DOHH2 (cell line): ENCODE data around the gene RND2.

Experiments
- H3F3A ChIP-seq: fragments of 200-600 bp; sonication (generic), shearing (Covaris generic); 2 replicates; pipeline ENCODE4 v1.6.0; 2016; ENCODE audit warnings: antibody characterized with exemption, mild to moderate bottlenecking; ENCODE audit not compliant: control insufficient read depth, insufficient read depth
- H3K27ac ChIP-seq: fragments of 200-600 bp; sonication (generic); 2 replicates; pipeline ENCODE4 v1.5.1; 2014; ENCODE audit warnings: low read depth, mild to moderate bottlenecking, low read length, moderate library complexity
- H3K27me3 ChIP-seq: fragments of 200-600 bp; sonication (generic); 2 replicates; pipeline ENCODE4 v1.6.1; 2014; ENCODE audit warnings: mild to moderate bottlenecking, low read length, mixed read lengths; ENCODE audit not compliant: control insufficient read depth
- H3K36me3 ChIP-seq: fragments of 200-600 bp; sonication (generic); 2 replicates; pipeline ENCODE4 v1.6.1; 2014; ENCODE audit warnings: mild to moderate bottlenecking, low read length, moderate library complexity, mixed read lengths; ENCODE audit not compliant: control insufficient read depth
- H3K4me1 ChIP-seq: fragments of 200-600 bp; sonication (generic); 2 replicates; pipeline ENCODE4 v1.6.1; 2014; ENCODE audit warnings: mild to moderate bottlenecking, low read length, mixed read lengths; ENCODE audit not compliant: control insufficient read depth
- H3K4me2 ChIP-seq: fragments of 200-600 bp; sonication (generic); 2 replicates; pipeline ENCODE4 v1.6.0; 2014; ENCODE audit warnings: mild to moderate bottlenecking, low read length, moderate library complexity
- H3K4me3 ChIP-seq: fragments of 200-600 bp; sonication (generic); 2 replicates; pipeline ENCODE4 v1.5.1; 2014; ENCODE audit warnings: mild to moderate bottlenecking, low read length, mixed read lengths
- H3K79me2 ChIP-seq: fragments of 200-600 bp; sonication (generic); 2 replicates; pipeline ENCODE4 v1.6.1; 2014; ENCODE audit warnings: mild to moderate bottlenecking, low read length, mixed read lengths; ENCODE audit not compliant: control insufficient read depth
- H3K9me2 ChIP-seq: fragments of 200-600 bp; sonication (generic); replicated peaks from 2 replicates; pipeline ENCODE4 v1.6.1; 2014; ENCODE audit warnings: mild to moderate bottlenecking, low read length, mixed read lengths; ENCODE audit not compliant: control insufficient read depth
- H3K9me3 ChIP-seq: fragments of 200-600 bp; sonication (generic); 2 replicates; pipeline ENCODE4 v1.6.1; 2014; ENCODE audit warnings: antibody characterized with exemption, low read length, mixed read lengths; ENCODE audit not compliant: control insufficient read depth, insufficient read depth
- H4K20me1 ChIP-seq: fragments of 200-600 bp; sonication (generic); 2 replicates; pipeline ENCODE4 v1.6.0; 2014; ENCODE audit warnings: low read depth, mild to moderate bottlenecking, antibody characterized with exemption, low read length, moderate library complexity; ENCODE audit not compliant: control insufficient read depth, insufficient read depth
- EZH2phosphoT487 ChIP-seq: fragments of 200-600 bp; sonication (generic); IDR thresholded peaks from 2 replicates; pipeline ENCODE4 v1.6.1; 2017; ENCODE audit warnings: borderline replicate concordance, mild to moderate bottlenecking, antibody characterized with exemption, low read length, moderate library complexity, mixed read lengths
- TF ChIP-seq, protein P1 (sequence below): fragments of 200-600 bp; sonication (generic); IDR thresholded peaks from one replicate; pipeline ENCODE4 v1.5.1; 2014; ENCODE audit warnings: antibody characterized with exemption, mild to moderate bottlenecking, low read depth, low read length; ENCODE audit not compliant: poor library complexity, severe bottlenecking

RND2 gene

DNA sequence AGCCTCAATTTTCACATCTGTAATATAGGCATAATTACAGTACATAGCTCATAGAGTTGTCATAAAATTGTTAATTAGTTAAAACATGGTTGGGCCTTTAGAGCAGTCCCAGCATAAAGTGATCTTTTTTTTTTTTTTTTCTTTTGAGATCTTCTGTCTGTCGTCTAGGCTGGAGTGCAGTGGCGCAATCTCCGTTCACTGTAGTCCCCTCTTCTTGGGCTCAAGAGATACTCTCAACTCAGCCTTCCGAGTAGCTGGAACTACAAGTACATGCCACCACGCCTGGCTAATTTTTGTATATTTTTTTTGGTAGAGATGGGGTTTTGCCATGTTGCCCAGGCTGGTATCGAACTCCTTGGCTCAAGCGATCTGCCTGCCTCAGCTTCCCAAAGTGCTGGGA lies 31.0 kb downstream of the RND2 start:
- H3K4me3 ChIP-seq = no peak overlapping the region
- H3K27ac ChIP-seq = no peak overlapping the region
- no peak for TF ChIP-seq EZH2phosphoT487
- TF ChIP-seq, protein P1, sequence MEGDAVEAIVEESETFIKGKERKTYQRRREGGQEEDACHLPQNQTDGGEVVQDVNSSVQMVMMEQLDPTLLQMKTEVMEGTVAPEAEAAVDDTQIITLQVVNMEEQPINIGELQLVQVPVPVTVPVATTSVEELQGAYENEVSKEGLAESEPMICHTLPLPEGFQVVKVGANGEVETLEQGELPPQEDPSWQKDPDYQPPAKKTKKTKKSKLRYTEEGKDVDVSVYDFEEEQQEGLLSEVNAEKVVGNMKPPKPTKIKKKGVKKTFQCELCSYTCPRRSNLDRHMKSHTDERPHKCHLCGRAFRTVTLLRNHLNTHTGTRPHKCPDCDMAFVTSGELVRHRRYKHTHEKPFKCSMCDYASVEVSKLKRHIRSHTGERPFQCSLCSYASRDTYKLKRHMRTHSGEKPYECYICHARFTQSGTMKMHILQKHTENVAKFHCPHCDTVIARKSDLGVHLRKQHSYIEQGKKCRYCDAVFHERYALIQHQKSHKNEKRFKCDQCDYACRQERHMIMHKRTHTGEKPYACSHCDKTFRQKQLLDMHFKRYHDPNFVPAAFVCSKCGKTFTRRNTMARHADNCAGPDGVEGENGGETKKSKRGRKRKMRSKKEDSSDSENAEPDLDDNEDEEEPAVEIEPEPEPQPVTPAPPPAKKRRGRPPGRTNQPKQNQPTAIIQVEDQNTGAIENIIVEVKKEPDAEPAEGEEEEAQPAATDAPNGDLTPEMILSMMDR = no peak
- no peaks in the 10 kb centered on the region for H3K27me3 ChIP-seq
- H3K36me3 ChIP-seq = peaks cover 74% of the 10 kb centered on the region
- no peaks in the 10 kb centered on the region for H4K20me1 ChIP-seq
- no peaks in the 10 kb centered on the region for H3K9me3 ChIP-seq
- H3K4me2 ChIP-seq = no peak overlapping the region
- H3K9me2 ChIP-seq = no peaks in the 10 kb centered on the region
- no peaks in the 10 kb centered on the region for H3K79me2 ChIP-seq
- no peaks in the 10 kb centered on the region for H3K4me1 ChIP-seq
- no peaks in the 10 kb centered on the region for H3F3A ChIP-seq

DNA sequence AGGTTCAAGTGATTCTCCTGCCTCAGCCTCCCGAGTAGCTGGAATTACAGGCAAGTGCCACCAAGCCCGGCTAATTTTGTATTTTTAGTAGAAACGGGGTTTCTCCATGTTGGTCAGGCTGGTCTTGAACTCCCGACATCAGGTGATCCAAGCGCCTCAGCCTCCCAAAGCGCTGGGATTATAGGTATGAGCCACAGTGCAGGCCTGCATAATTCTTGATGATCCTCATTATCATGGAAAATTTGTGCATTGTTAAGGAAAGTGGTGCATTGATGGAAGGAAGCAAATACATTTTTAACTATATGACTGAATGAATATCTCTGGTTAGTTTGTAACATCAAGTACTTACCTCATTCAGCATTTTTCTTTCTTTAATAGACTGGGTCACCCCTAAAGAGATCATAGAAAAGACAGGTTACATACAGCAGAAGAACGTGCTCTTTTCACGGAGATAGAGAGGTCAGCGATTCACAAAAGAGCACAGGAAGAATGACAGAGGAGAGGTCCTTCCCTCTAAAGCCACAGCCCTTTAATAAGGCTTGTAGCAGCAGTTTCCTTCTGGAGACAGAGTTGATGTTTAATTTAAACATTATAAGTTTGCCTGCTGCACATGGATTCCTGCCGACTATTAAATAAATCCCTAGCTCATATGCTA lies 38.1 kb downstream of the RND2 start:
- no peaks in the 10 kb centered on the region for H3K9me2 ChIP-seq
- H3F3A ChIP-seq = no peaks in the 10 kb centered on the region
- H3K27ac ChIP-seq = no peak overlapping the region
- H3K4me3 ChIP-seq = no peak overlapping the region
- no peak overlapping the region for H3K4me2 ChIP-seq
- no peaks in the 10 kb centered on the region for H3K27me3 ChIP-seq
- H3K9me3 ChIP-seq = no peaks in the 10 kb centered on the region
- H3K4me1 ChIP-seq = no peaks in the 10 kb centered on the region
- no peaks in the 10 kb centered on the region for H3K79me2 ChIP-seq
- TF ChIP-seq EZH2phosphoT487 = no peak
- TF ChIP-seq, protein P1 = no peak
- H4K20me1 ChIP-seq = no peaks in the 10 kb centered on the region
- H3K36me3 ChIP-seq = peaks cover 82% of the 10 kb centered on the region

DNA sequence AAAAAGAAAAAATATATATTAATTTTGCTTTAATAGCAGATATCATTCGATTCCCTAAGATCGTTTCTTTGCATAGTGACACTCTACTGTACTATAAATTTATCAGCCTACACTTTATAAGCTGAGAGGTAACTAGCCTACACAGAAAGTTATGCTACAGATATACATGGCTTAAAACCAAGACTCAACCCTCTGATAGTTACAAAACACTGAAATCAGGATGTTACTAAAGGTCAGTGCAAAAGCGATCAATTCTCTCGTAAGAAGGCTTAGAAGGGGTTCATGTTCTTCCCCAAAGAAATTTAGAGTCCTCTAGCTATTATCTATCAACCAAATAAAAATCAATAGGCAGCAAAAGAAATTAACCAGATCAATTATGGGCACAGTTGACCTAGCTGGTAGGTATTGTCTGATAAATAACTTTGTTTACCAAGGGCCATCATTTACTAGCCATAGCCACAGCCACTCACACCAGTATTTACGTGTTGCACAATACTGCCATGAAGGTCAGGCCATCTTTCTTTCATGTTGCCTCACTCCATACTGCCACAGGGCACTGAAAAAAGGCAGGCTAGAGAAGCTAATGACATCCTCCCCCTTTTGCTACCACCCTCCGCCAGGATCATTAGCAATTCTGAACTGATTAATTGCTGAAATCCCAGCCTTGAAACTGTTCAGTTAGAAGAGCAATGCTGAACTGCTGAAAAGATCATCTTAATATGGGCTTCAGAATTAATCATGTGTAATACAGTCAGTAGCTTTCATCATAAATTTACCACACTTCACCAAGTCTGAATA lies 43.7 kb downstream of the RND2 start:
- TF ChIP-seq, protein P1 = no peak
- no peak for TF ChIP-seq EZH2phosphoT487
- Histone ChIP-seq H3K9me3 (no peaks in the 10 kb centered on the region), H3K4me3 (no peak overlapping the region), H3K36me3 (peaks cover 72% of the 10 kb centered on the region), H3K79me2 (no peaks in the 10 kb centered on the region), H3K9me2 (no peaks in the 10 kb centered on the region), H3K27ac (no peak overlapping the region), H4K20me1 (no peaks in the 10 kb centered on the region), H3K4me1 (no peaks in the 10 kb centered on the region), H3K4me2 (no peak overlapping the region), H3F3A (no peaks in the 10 kb centered on the region), H3K27me3 (no peaks in the 10 kb centered on the region)
